Measurements from ENCODE around the gene TIMM29. TPM values are rescaled to one million over a fixed set of nuclear protein-coding genes. Genes with fewer than 3 reads are reported as not detected.
A peak's percentile ranks its signal among the peaks of the same experiment; 100 is the strongest.

TIMM29 gene
- total and polyA plus RNA-seq, 9 of the 15 experiments (the other 6 are each of a cell fraction or from before 2014, with no cell fraction given), result 2.4 to 29.4 (median 16.3) TPM

DNA sequence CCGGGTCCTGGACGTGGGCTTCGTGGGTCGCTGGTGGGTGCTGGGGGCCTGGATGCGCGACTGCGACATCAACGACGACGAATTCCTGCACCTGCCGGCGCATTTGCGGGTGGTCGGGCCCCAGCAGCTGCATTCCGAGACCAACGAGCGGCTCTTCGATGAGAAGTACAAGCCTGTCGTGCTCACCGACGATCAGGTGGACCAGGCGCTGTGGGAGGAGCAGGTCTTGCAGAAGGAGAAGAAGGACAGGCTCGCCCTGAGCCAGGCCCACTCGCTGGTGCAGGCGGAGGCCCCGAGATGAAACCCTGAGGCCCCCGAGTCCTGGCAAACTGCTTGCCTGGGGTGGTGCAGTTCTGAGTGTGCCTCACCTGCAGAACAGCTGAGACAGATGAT is 787 bp downstream of the TIMM29 start (continued):
- TF ChIP-seq, protein P1, sequence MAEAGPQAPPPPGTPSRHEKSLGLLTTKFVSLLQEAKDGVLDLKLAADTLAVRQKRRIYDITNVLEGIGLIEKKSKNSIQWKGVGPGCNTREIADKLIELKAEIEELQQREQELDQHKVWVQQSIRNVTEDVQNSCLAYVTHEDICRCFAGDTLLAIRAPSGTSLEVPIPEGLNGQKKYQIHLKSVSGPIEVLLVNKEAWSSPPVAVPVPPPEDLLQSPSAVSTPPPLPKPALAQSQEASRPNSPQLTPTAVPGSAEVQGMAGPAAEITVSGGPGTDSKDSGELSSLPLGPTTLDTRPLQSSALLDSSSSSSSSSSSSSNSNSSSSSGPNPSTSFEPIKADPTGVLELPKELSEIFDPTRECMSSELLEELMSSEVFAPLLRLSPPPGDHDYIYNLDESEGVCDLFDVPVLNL (CRISPR knock-in tag; IDR thresholded peaks at IDR 0.05; ENCODE audit: low read depth), result 0 out of 2 replicates have a peak, but pooled peaks have one; percentile 25

DNA sequence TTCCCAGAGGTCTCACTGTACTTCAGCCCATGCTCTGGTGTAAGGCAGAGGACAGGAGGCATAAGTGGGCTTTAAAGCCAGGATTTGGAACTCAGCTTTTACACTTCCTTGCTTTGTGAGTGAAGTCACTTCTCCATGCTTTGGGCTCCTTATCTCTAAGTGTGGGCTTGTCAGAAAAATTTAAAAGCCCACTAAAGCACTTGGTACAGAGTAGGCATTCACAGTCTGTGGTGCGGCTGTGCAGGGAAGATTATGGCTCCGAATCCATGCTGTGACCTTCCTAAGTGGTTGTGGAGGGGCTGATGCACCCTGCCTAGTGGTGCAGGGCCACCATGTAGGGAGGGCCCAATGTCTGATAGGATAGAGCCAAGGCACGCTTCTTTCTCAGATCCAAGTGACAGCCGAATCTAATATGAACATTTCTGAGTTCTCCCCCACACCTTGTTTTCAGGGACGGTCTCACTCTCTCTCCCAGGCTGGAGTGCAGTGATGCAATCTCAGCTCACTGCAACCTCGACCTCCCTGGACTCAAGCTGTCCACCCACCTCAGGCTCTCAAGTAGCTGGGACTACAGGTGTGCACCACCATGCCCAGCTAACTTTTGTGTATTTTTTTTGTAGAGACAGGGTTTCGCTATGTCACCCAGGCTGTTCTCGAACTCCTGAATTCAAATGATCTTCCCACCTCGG is 6.9 kb downstream of the TIMM29 start:
- H3K9me1 ChIP-seq (ENCODE audit: control insufficient read depth, insufficient read depth, low read length), result no peaks in the 10 kb centered on the region
- ATAC-seq (peak; percentile 86), FAIRE-seq (peak; percentile 77), DNase-seq (ENCODE audit: extremely low read depth in 1 of 4, low spot score in 3 of 4) (peak in 3 of 4 experiments; percentile 6 to 72 (median 58))
- CTCF ChIA-PET (ENCODE audit: low intra/inter-chr PET ratio), result interaction anchor here (0.7 kb wide), 1 partner anchor 98 kb away, joined by 3 read pairs; no protein-coding TSS in a partner anchor
- H4K20me1 ChIP-seq (replicated peaks; ENCODE audit: control insufficient read depth, insufficient read depth, low read length), result 0 out of 2 replicates have a peak, but pooled peaks cover 4% of the 10 kb centered on the region
- 26% methylated on average over 9 of the region's 9 CpGs for WGBS (ENCODE audit: insufficient coverage, low coverage, missing lambda C conversion rate)
- H3K4me3 ChIP-seq, result no peak overlapping the region
- no TSS peak for BruUV-seq (replicated peaks)
- H3K9me3 ChIP-seq (replicated peaks; ENCODE audit: control insufficient read depth, insufficient read depth, low read depth, low read length), result no peaks in the 10 kb centered on the region
- in situ Hi-C loops (cut with MboI) (no loop called here), intact Hi-C loops (cut with micrococcal nuclease) (loop anchor here (5.0 kb wide), 1 partner anchor 197 kb away; no protein-coding TSS in a partner anchor)
- peaks cover 18 to 20% of the 10 kb centered on the region in 2 experiments for H3K4me1 ChIP-seq (replicated peaks in 1 of 2; ENCODE audit: control insufficient read depth in 2 of 2, insufficient read depth in 2 of 2, low read length in 2 of 2)
- peak overlapping the region; percentile 54 for H2AFZ ChIP-seq (ENCODE audit: low read depth, low read length)
- no peaks in the 10 kb centered on the region for H3K27me3 ChIP-seq (ENCODE audit: control insufficient read depth in 2 of 2, insufficient read depth in 2 of 2, low read length in 2 of 2)
- H3K4me2 ChIP-seq (ENCODE audit: insufficient read depth, low read length), result peak overlapping the region; percentile 46
- POLR2A ChIA-PET, result interaction anchor here (0.6 to 0.7 kb wide), 3 partner anchors 10 to 48 kb away, joined by 3 to 5 read pairs (median 4); no protein-coding TSS in a partner anchor
- H3K27ac ChIP-seq (ENCODE audit: extremely low read depth, low read depth, low read length), result peak overlapping the region; percentile 69; the same call in 2 of the 3 replicates
- H3K9ac ChIP-seq (ENCODE audit: insufficient read depth in 1 of 2, low read depth in 2 of 2, low read length in 2 of 2), result peak overlapping the region; percentile 12 to 74; a peak in 2 of 4 replicates
- H3K36me3 ChIP-seq (ENCODE audit: control insufficient read depth, insufficient read depth, low read length), result peaks cover 17% of the 10 kb centered on the region
- H3K79me2 ChIP-seq (ENCODE audit: control insufficient read depth, insufficient read depth, low read length), result peaks cover 4% of the 10 kb centered on the region
- TF ChIP-seq MEF2A (IDR thresholded peaks at IDR 0.05; ENCODE audit: control insufficient read depth, low read depth, low read length) (no peak), SIN3A (IDR thresholded peaks at IDR 0.05; ENCODE audit: borderline replicate concordance in 2 of 2, control insufficient read depth in 1 of 2, low read depth in 2 of 2, low read length in 2 of 2) (no peak), DMBX1 (CRISPR knock-in tag; IDR thresholded peaks at IDR 0.05; ENCODE audit: borderline replicate concordance) (no peak), HMG20B (CRISPR knock-in tag; IDR thresholded peaks at IDR 0.05) (no peak), GABPA (tag; conservative IDR thresholded peaks at IDR 0.05; ENCODE audit: low read depth) (no peak), ZC3H8 (IDR thresholded peaks at IDR 0.05) (no peak), CEBPB (tag; IDR thresholded peaks at IDR 0.05) (peak; percentile 78), ZKSCAN1 (IDR thresholded peaks at IDR 0.05; ENCODE audit: low read depth, low read length) (0 out of 2 replicates have a peak, but pooled peaks have one; percentile 52), MXI1 (IDR thresholded peaks at IDR 0.05; ENCODE audit: low read depth, low read length) (no peak), ZNF695 (CRISPR knock-in tag; IDR thresholded peaks at IDR 0.05) (no peak)
- TF ChIP-seq, protein P2, sequence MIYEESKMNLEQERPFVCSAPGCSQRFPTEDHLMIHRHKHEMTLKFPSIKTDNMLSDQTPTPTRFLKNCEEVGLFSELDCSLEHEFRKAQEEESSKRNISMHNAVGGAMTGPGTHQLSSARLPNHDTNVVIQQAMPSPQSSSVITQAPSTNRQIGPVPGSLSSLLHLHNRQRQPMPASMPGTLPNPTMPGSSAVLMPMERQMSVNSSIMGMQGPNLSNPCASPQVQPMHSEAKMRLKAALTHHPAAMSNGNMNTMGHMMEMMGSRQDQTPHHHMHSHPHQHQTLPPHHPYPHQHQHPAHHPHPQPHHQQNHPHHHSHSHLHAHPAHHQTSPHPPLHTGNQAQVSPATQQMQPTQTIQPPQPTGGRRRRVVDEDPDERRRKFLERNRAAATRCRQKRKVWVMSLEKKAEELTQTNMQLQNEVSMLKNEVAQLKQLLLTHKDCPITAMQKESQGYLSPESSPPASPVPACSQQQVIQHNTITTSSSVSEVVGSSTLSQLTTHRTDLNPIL (CRISPR knock-in tag; IDR thresholded peaks at IDR 0.05), result no peak
- TF ChIP-seq, protein P3, sequence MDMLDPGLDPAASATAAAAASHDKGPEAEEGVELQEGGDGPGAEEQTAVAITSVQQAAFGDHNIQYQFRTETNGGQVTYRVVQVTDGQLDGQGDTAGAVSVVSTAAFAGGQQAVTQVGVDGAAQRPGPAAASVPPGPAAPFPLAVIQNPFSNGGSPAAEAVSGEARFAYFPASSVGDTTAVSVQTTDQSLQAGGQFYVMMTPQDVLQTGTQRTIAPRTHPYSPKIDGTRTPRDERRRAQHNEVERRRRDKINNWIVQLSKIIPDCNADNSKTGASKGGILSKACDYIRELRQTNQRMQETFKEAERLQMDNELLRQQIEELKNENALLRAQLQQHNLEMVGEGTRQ (CRISPR knock-in tag; IDR thresholded peaks at IDR 0.05), result no peak

All from K562 (cell line).